22Rv1 (cell line): ENCODE measurements around the gene UNC5A.

Source experiments
- ZFX ChIP-seq: fragments of 450-650 bp; IDR thresholded peaks from 2 replicates; pipeline ENCODE4 v1.6.1; 2017; ENCODE audit warnings: antibody characterized with exemption, borderline replicate concordance
- TF ChIP-seq, protein P1 (sequence below): fragments of 450-650 bp; IDR thresholded peaks from 2 replicates; pipeline ENCODE4 v1.5.1; 2017; ENCODE audit warnings: mild to moderate bottlenecking

DNA sequence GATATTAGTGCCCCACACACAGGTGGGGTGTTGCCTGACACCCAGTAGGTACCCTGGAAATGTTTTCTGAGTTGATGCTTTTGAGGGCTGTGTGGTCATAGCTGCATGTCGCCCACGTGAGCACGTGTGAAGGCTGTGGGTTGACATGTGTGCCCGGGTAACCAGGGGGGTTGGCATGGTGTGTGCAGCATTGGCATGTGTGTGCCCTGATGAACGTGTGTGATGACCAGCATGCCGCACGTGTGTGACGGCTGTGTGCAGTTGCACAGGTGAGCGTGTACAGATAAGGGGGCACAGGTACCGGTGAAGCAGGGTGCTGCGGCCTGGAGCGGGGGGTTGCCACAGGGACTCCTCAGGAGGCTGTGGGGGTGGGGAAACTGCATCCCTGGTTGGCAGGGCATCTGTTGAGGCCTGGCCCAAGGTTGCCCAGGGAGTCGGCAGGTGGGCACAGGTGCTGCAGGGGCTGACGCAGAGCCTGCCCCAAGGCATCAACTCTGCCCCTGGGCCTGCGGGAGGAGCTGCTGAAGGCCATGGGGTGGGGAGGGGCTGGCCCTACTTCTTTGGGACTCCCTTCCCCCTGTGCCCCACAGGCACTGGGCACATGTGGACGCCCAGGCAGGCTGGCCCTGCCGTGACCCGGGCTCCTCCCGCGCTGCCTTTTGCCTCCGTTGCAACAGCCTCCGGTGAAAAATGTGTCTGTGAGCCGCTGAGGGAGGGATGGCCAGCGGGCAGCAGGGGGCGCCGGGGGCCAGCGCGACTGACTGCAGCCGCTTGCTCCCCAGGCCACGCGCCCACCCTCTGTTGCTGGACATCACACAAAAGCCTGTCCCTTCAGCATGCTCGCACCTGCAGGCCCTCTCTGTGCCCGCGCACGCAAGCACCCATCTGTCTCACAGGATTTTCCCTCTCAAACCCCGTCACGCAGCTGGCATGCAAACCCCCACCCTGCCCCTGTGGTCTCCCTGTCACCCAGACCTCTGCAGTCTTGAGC is 2.2 kb downstream of the UNC5A start:
- TF ChIP-seq, protein P1, sequence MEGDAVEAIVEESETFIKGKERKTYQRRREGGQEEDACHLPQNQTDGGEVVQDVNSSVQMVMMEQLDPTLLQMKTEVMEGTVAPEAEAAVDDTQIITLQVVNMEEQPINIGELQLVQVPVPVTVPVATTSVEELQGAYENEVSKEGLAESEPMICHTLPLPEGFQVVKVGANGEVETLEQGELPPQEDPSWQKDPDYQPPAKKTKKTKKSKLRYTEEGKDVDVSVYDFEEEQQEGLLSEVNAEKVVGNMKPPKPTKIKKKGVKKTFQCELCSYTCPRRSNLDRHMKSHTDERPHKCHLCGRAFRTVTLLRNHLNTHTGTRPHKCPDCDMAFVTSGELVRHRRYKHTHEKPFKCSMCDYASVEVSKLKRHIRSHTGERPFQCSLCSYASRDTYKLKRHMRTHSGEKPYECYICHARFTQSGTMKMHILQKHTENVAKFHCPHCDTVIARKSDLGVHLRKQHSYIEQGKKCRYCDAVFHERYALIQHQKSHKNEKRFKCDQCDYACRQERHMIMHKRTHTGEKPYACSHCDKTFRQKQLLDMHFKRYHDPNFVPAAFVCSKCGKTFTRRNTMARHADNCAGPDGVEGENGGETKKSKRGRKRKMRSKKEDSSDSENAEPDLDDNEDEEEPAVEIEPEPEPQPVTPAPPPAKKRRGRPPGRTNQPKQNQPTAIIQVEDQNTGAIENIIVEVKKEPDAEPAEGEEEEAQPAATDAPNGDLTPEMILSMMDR, result peak; percentile 80
- TF ChIP-seq ZFX, result no peak
